C4-2B (cell line): ENCODE data around the gene MROH9.

Experiments
- CTCF ChIP-seq: fragments of 450-650 bp; conservative IDR thresholded peaks from 2 replicates; pipeline ENCODE4 v1.5.1; 2017; ENCODE audit warnings: mild to moderate bottlenecking
- ZFX ChIP-seq: fragments of 450-650 bp; IDR thresholded peaks from 2 replicates; pipeline ENCODE4 v1.6.1; 2017

DNA sequence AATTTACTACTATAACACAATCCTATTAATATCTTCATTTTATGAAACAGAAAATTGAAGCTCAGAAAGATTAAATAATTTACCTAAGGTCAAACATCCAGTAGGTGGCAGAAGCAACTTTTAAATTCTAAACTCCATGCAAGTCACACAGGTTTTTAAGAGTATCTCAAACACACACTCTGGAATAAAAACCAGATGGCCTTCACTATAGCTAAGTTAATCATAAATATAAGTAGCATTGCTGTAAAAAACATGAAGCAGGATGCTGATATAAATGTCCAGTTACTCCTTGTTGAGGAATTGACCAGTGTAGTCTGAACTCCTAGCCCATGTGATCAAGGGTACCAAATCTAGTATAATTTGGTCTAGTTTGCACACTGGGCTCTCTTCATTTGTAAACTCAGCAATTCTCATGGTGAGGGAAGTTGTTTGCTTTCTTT lies 146.0 kb downstream of the MROH9 start:
- TF ChIP-seq CTCF: peak; percentile 63
- TF ChIP-seq ZFX: no peak
